Measurements from ENCODE around the gene JAZF1. TPM values are rescaled to one million over a fixed set of nuclear protein-coding genes. Genes with fewer than 3 reads are reported as not detected.

The JAZF1 gene
- total and polyA plus RNA-seq, 3 donors from 2014 or later, result 38.5 to 51.0 (median 46.4) TPM

DNA sequence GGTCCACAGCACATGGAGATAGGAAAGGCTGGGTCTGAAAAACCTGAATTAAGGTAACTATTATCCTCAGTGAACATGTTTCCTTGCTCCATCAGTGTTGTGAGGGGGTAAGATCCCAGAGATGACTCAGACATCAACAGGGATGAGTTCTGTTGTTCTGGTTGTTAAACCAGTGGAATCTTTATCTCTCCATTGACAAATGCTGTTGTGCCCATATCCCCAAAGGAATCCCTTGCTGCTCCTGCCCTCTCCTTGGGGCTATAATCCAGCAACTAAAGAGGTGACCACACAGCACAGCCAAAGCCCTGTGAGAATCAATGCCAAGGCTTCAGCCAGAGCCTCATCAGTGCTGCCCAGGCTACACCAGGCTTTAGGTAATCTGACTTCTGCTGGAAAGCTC, 113.4 kb downstream of the JAZF1 start:
- Histone ChIP-seq H3K4me1 (peaks cover 47% of the 10 kb centered on the region), H3K9me3 (no peaks in the 10 kb centered on the region), H3K27ac (no peak overlapping the region), H3K36me3 (ENCODE audit: low read depth, missing control alignments) (no peaks in the 10 kb centered on the region), H3K4me3 (no peak overlapping the region), H3K27me3 (no peaks in the 10 kb centered on the region)
- DNase-seq, result no peak
- intact Hi-C loops (cut with DNase I; ENCODE audit: low total_unique reads), result no loop called here
- TF ChIP-seq POLR2A (IDR thresholded peaks at IDR 0.05), result no peak
- TF ChIP-seq, protein P1, sequence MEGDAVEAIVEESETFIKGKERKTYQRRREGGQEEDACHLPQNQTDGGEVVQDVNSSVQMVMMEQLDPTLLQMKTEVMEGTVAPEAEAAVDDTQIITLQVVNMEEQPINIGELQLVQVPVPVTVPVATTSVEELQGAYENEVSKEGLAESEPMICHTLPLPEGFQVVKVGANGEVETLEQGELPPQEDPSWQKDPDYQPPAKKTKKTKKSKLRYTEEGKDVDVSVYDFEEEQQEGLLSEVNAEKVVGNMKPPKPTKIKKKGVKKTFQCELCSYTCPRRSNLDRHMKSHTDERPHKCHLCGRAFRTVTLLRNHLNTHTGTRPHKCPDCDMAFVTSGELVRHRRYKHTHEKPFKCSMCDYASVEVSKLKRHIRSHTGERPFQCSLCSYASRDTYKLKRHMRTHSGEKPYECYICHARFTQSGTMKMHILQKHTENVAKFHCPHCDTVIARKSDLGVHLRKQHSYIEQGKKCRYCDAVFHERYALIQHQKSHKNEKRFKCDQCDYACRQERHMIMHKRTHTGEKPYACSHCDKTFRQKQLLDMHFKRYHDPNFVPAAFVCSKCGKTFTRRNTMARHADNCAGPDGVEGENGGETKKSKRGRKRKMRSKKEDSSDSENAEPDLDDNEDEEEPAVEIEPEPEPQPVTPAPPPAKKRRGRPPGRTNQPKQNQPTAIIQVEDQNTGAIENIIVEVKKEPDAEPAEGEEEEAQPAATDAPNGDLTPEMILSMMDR (IDR thresholded peaks at IDR 0.05), result no peak

- 61 to 64% methylated on average over 8 of the region's 8 CpGs for WGBS, 2 donors
- no peak overlapping the region for H3K4me3 ChIP-seq
- H3K27me3 ChIP-seq, result no peaks in the 10 kb centered on the region
- peak overlapping the region; percentile 29 to 68 for H3K27ac ChIP-seq
- no peaks in the 10 kb centered on the region for H3K36me3 ChIP-seq (ENCODE audit: low read depth, missing control alignments)
- no peaks in the 10 kb centered on the region for H3K9me3 ChIP-seq
- H3K4me1 ChIP-seq, result peaks cover 43% of the 10 kb centered on the region
- TF ChIP-seq, protein P1 (IDR thresholded peaks at IDR 0.05), result no peak
- no peak for TF ChIP-seq POLR2A (IDR thresholded peaks at IDR 0.05)
- no peak for DNase-seq
- intact Hi-C loops (cut with DNase I; ENCODE audit: low total_unique reads), result no loop called here
Measured at GRCh38 chr7:28065721-28066285, 114.8 kb downstream of the JAZF1 start.

DNA sequence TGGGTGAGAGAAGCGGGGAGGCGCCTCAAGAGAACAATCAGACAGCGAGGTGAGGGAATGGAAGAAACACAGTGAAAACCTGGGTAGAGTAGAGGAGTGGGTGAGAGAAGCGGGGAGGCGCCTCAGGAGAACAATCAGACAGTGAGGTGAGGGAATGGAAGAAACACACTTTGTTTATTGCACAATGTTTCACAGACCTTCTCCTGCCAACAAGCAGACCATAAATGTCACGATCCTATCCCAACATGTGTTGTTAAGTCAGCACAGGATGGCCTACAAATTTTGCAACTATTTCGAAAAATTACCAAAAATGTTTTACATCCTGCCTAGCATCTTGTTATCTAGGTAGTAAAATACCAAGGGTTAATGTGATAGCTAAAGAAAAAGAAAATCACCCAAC, 115.3 kb downstream of the JAZF1 start:
- H3K27ac ChIP-seq, result peak overlapping the region; percentile 29 to 68
- TF ChIP-seq, protein P1 (IDR thresholded peaks at IDR 0.05), result no peak
- no peak for TF ChIP-seq POLR2A (IDR thresholded peaks at IDR 0.05)
- no peak overlapping the region for H3K4me3 ChIP-seq
- intact Hi-C loops (cut with DNase I; ENCODE audit: low total_unique reads), result no loop called here
- H3K4me1 ChIP-seq, result peaks cover 38% of the 10 kb centered on the region
- H3K9me3 ChIP-seq, result no peaks in the 10 kb centered on the region
- no peaks in the 10 kb centered on the region for H3K36me3 ChIP-seq (ENCODE audit: low read depth, missing control alignments)
- 81 to 84% methylated on average over 7 of the region's 7 CpGs for WGBS, 2 donors
- no peak for DNase-seq
- no peaks in the 10 kb centered on the region for H3K27me3 ChIP-seq

GRCh38 chr7:28064437-28064836, 116.2 kb downstream of the JAZF1 start:
- TF ChIP-seq POLR2A (IDR thresholded peaks at IDR 0.05), result no peak
- no peak for DNase-seq
- intact Hi-C loops (cut with DNase I; ENCODE audit: low total_unique reads), result no loop called here
- no peaks in the 10 kb centered on the region for H3K27me3 ChIP-seq
- peak overlapping the region in 1 of 2 donors; percentile 68 for H3K27ac ChIP-seq
- no peak overlapping the region for H3K4me3 ChIP-seq
- no peaks in the 10 kb centered on the region for H3K36me3 ChIP-seq (ENCODE audit: low read depth, missing control alignments)
- peaks cover 33% of the 10 kb centered on the region for H3K4me1 ChIP-seq
- H3K9me3 ChIP-seq, result no peaks in the 10 kb centered on the region

GRCh38 chr7:28062197-28062991, 118.2 kb downstream of the JAZF1 start:
- H3K4me3 ChIP-seq, result no peak overlapping the region
- no peaks in the 10 kb centered on the region for H3K36me3 ChIP-seq (ENCODE audit: low read depth, missing control alignments)
- H3K27me3 ChIP-seq, result no peaks in the 10 kb centered on the region
- TF ChIP-seq, protein P1 (IDR thresholded peaks at IDR 0.05), result peak; percentile 16 to 49 (median 40)
- TF ChIP-seq POLR2A (IDR thresholded peaks at IDR 0.05), result no peak
- peaks cover 21% of the 10 kb centered on the region for H3K4me1 ChIP-seq
- WGBS, 2 donors, result 76 to 80% methylated on average over 12 of the region's 12 CpGs
- DNase-seq, result peak; percentile 90
- intact Hi-C loops (cut with DNase I; ENCODE audit: low total_unique reads), result no loop called here
- no peak overlapping the region for H3K27ac ChIP-seq
- no peaks in the 10 kb centered on the region for H3K9me3 ChIP-seq

Data from testis (tissue), 3 donors.